ENCODE measurements around the gene SPRR5. TPM values are rescaled to one million over a fixed set of nuclear protein-coding genes. Genes with fewer than 3 reads are reported as not detected.

The SPRR5 gene
- total RNA-seq, 1 donor from 2014 or later: not detected

DNA sequence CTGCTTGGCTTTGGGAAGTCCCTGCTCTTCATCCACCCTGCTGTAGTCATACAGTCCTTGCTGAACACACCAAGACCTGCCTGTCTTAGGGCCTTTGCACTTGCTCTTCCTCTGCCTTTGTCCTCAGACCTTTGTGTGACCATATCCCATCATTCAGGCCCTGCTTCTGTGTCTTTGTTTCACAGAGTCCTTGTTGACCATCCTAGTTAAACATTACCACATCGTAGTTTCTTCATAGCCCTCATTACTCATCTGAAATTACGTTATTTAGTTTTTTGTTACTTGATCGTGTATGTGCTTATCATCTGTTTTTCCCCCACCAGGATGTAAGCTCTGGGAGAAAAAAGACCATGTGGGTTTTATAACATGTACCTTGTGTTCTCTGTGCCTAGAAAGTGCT, 18.3 kb upstream of the SPRR5 start:
- POLR2A ChIA-PET: no interaction called here
- intact Hi-C loops (cut with micrococcal nuclease): no loop called here
- CTCF ChIA-PET: no interaction called here
- DNase-seq (no peak), ATAC-seq (ENCODE audit: low read depth) (no peak)
- Mint-ChIP-seq H3K4me3 (no peak overlapping the region), H3K4me1 (no peaks in the 10 kb centered on the region), H3K27ac (no peak overlapping the region), H3K36me3 (ENCODE audit: low read depth) (no peaks in the 10 kb centered on the region), H3K9me3 (no peaks in the 10 kb centered on the region), H3K27me3 (peaks cover 11% of the 10 kb centered on the region)
- TF ChIP-seq, protein P1, sequence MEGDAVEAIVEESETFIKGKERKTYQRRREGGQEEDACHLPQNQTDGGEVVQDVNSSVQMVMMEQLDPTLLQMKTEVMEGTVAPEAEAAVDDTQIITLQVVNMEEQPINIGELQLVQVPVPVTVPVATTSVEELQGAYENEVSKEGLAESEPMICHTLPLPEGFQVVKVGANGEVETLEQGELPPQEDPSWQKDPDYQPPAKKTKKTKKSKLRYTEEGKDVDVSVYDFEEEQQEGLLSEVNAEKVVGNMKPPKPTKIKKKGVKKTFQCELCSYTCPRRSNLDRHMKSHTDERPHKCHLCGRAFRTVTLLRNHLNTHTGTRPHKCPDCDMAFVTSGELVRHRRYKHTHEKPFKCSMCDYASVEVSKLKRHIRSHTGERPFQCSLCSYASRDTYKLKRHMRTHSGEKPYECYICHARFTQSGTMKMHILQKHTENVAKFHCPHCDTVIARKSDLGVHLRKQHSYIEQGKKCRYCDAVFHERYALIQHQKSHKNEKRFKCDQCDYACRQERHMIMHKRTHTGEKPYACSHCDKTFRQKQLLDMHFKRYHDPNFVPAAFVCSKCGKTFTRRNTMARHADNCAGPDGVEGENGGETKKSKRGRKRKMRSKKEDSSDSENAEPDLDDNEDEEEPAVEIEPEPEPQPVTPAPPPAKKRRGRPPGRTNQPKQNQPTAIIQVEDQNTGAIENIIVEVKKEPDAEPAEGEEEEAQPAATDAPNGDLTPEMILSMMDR (IDR thresholded peaks at IDR 0.05): no peak

DNA sequence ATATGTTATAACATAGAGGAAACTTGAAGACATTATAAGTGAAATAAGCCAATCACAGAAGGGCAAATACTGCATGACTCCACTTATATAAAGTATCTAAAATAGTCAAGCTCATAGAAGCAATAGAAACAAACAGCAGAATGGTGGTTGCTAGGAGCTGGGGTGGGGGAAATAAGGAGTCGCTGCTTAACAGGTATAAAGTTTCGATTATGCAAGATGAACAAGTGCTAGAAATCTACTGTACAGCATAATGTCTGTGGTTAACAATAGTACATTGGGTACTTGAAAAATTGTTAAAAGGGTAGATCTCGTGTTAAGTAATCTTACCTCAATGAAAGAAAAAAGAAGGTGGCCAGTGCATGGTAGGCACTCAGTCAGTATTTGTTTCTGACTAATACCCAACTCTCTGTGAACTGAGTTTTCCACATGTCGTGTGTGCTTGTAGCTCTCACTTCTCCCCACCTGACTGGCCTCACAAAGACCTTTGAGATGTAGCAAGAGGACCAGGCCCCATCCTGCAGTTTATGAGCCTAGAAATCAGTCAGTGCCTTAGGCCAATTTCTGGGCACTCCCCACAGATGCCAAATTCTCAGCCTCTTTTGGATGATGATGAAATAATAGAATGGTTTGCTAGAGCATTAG, 14.7 kb upstream of the SPRR5 start:
- ChIA-PET CTCF (no interaction called here), POLR2A (no interaction called here)
- Mint-ChIP-seq H3K27me3 (peaks cover 15% of the 10 kb centered on the region), H3K36me3 (ENCODE audit: low read depth) (no peaks in the 10 kb centered on the region), H3K27ac (no peak overlapping the region), H3K9me3 (no peaks in the 10 kb centered on the region), H3K4me3 (no peak overlapping the region), H3K4me1 (no peaks in the 10 kb centered on the region)
- DNase-seq (no peak), ATAC-seq (ENCODE audit: low read depth) (no peak)
- TF ChIP-seq, protein P1 (IDR thresholded peaks at IDR 0.05): no peak
- intact Hi-C loops (cut with micrococcal nuclease): no loop called here

DNA sequence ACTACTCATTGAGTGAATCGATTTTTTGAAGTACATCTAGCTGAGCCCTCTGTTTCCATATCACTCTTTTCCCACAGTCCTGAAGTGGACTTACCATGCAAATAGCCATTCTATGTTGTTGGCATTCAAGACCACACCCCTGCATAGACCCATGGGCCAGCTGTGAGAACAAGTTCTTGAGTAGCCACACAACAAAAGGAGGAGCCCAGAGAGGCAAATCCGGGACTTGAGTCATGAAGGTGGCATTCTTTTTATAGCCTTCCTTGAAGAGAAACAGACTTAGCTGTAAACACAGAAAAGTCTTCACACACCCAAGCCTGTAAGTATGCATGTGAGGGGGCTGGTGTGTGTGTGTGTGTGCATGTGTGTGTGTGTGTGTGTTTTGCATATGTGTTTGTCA, 13.8 kb upstream of the SPRR5 start:
- TF ChIP-seq, protein P1 (IDR thresholded peaks at IDR 0.05): no peak
- intact Hi-C loops (cut with micrococcal nuclease): no loop called here
- Mint-ChIP-seq H3K27me3 (peaks cover 15% of the 10 kb centered on the region), H3K4me3 (no peak overlapping the region), H3K4me1 (no peaks in the 10 kb centered on the region), H3K9me3 (no peaks in the 10 kb centered on the region), H3K36me3 (ENCODE audit: low read depth) (no peaks in the 10 kb centered on the region), H3K27ac (no peak overlapping the region)
- DNase-seq (no peak), ATAC-seq (ENCODE audit: low read depth) (no peak)
- ChIA-PET CTCF (no interaction called here), POLR2A (no interaction called here)

DNA sequence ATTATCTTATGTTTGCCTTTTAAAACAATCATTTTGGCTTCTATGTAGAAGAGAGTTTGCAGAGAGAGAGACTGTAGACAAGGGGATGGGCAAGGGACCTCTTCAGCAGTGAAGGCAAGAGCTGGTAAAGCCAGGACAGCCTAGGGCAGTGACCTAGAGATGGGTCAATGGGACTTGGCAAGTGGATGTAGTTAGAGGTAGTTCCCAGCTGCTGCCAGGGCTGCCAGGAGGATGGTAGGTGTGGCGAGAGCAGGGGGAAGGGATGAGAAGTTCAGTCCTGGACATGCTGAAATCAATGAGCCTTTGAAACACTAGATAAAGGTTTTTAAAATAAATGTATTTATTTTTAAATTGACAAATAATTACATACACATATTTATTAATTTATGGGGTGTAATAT, 6.4 kb upstream of the SPRR5 start:
- Mint-ChIP-seq H3K27ac (no peak overlapping the region), H3K27me3 (peaks cover 4% of the 10 kb centered on the region), H3K36me3 (ENCODE audit: low read depth) (no peaks in the 10 kb centered on the region), H3K9me3 (no peaks in the 10 kb centered on the region), H3K4me3 (no peak overlapping the region), H3K4me1 (no peaks in the 10 kb centered on the region)
- POLR2A ChIA-PET: no interaction called here
- CTCF ChIA-PET: no interaction called here
- TF ChIP-seq, protein P1 (IDR thresholded peaks at IDR 0.05): no peak
- intact Hi-C loops (cut with micrococcal nuclease): no loop called here
- ATAC-seq (ENCODE audit: low read depth): no peak
- DNase-seq: no peak

DNA sequence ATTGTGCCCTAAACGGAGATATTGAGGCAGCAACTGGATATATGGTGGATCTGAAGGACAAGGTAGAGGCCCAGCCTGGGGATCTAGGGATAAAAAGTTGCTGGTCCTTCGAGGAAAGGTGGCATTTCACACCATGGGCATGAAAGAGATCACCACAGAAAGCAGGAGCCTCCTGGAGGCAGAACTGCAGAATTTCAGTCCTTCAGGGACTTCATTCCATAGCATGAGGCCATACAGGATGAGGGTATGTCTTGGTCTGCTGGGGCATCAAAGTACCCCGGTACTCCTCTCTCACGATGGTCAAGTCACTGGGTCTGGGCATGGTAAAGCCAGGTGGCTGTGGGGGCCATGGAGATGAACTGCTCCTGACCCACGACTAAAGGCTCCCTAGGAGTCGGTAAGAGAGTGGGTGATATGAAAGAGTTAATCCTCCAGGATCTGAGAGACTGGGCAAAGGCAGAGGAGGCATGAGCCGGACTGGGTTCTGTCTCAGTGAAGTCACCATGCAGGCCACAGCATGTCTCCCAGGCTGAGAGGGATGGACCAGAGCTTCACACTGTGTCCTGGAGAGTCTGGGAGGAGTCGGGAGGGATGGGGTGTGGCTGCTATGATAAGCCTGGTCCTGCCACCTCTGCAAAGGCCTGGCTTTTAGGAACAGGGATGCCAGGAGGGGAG, 5.8 kb upstream of the SPRR5 start:
- Mint-ChIP-seq H3K36me3 (ENCODE audit: low read depth) (no peaks in the 10 kb centered on the region), H3K27ac (no peak overlapping the region), H3K27me3 (peaks cover 3% of the 10 kb centered on the region), H3K4me3 (no peak overlapping the region), H3K9me3 (no peaks in the 10 kb centered on the region), H3K4me1 (no peaks in the 10 kb centered on the region)
- intact Hi-C loops (cut with micrococcal nuclease): no loop called here
- no peak for ATAC-seq (ENCODE audit: low read depth)
- no peak for DNase-seq
- ChIA-PET CTCF (no interaction called here), POLR2A (no interaction called here)
- TF ChIP-seq, protein P1 (IDR thresholded peaks at IDR 0.05): no peak
